GM23248 (cell line): ENCODE data around the gene RABGAP1L.

Source experiments
- EZH2 ChIP-seq: fragments of 200-600 bp; sonication (generic); IDR thresholded peaks from 2 replicates; pipeline ENCODE4 v1.6.1; 2018; ENCODE audit warnings: antibody characterized with exemption, mild to moderate bottlenecking; ENCODE audit not compliant: insufficient read depth, poor library complexity, severe bottlenecking
- EZH2phosphoT487 ChIP-seq: fragments of 200-600 bp; sonication (generic); IDR thresholded peaks from 2 replicates; pipeline ENCODE4 v1.6.1; 2018; ENCODE audit warnings: antibody characterized with exemption, moderate library complexity, mild to moderate bottlenecking, low read depth; ENCODE audit not compliant: insufficient read depth

- TF ChIP-seq EZH2: no peak
- TF ChIP-seq EZH2phosphoT487: no peak
Observed at GRCh38 chr1:174197088-174197487, 37.8 kb downstream of the RABGAP1L start.
